ENCODE results near the gene CNR1.
"Not testable (repeated sequence)": the region's sequence is repeated elsewhere in the genome, so short reads cannot be mapped to it uniquely, and the experiment has no call there.

CNR1 gene

DNA sequence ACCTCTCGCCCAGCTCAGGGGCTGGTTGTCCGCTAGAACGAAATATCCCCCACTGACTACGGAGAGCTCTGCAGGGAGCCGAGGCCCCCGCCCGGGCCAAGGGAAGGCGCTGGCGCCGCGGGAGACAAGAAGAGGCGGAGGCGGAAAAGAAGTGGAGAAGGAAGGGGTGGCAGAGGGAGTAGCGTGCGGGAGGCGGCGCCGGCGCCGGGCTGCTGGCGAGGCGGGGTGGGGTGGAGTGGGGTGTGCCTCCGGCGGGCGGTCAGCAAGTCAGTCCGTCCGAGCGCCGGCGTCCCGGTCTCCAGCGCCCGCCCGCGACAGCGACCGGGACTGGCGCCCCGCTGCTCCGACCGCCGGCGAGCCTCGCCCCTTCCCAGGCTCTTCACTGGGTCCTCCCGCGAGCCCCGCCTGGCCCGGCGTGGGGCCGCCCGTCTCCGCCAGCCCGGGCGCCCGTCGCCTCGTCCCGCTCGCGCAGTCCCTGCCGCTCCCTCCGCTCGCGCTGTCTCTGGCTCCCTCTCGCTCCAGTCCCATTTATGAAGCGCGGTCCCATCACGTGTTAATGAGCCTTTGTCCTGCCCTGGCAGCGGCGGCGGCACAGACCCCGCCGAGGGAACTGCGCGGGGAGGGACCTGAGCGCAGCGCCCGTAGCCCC lies at the start of gene CNR1:
Gene CNR1, minus strand, starts transcription at position 504 of the 649 bp plus-strand sequence. CDS start 21,073 bp downstream, outside the sequence.
- peak; percentile 39 for DNase-seq (ENCODE audit: low spot score)

GRCh38 chr6:88211446-88211845 lies 45.3 kb upstream of the CNR1 start:
- DNase-seq (ENCODE audit: low spot score): no peak

GRCh38 chr6:88209301-88209700 lies 43.2 kb upstream of the CNR1 start:
- no peak for DNase-seq (ENCODE audit: low spot score)

- DNase-seq (ENCODE audit: low spot score): no peak
Observed at GRCh38 chr6:88208726-88209125, 42.6 kb upstream of the CNR1 start.

- DNase-seq (ENCODE audit: low spot score): not testable (repeated sequence)
Observed at GRCh38 chr6:88201734-88202133, 35.6 kb upstream of the CNR1 start.

- DNase-seq (ENCODE audit: low spot score): no peak
Observed at GRCh38 chr6:88184921-88185320, 18.8 kb upstream of the CNR1 start.

DNA sequence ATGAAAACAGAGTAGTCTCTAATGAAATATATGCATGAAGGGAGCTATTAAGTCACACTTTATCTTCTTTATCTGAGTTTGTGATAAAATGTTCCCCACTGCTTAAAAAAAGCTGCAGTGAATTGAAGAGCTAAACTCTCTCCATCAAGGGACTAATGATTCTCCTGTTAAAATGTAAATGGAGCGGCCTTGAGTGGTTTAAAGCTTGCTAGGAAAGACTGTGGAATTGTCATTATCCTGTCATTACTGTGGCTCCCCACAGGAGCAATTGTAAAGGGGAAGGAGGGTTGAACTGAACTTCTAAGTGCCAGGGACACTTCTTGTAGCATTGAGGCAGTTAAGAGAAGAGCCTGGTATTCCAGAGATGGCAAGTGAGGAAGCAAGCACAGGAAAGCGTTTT lies 17.3 kb upstream of the CNR1 start:
- no peak for DNase-seq (ENCODE audit: low spot score)

DNA sequence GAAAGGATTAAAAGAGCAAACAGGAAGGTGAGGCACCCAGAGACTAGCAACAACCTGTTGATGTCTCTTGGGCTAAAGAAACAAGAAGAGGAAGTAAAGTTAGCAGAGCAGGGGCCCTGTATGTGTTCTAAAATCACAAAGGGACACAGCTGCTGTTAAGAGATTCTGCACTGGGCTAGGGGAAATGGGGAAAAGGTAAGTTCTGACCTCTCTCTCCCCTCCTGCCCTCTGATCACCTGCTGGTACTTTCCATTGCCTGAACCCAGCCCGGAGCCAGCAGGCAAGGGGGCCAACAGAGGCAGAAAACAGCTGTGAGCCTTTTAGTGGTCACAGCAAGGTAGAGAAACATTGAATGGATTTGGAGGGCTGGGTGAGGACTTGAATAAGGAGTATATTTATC lies 13.5 kb upstream of the CNR1 start:
- no peak for DNase-seq (ENCODE audit: low spot score)

DNA sequence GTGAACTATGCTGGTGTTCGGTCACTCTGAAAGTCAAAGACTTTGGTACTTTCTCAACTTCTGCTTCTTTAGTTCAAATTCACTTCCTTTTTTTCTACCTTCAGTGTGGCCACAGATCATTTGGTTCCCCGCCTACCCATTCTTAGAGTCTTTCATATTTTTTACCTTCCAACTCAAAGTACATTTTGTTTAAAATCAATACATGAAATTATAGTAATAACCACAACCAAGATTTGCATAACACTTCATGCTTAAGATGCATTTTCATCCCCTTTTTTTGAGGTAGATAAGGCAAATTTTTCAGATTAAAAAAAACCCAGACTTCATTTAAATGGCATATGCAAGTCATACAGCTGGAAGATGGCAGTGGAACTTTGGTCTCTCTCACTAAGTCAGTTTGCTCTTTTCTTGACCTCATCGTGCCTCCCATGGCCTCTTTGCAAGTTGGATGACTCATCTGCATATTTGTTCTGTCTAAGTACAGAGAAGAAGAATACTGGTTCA lies 11.9 kb upstream of the CNR1 start:
- no peak for DNase-seq (ENCODE audit: low spot score)

DNA sequence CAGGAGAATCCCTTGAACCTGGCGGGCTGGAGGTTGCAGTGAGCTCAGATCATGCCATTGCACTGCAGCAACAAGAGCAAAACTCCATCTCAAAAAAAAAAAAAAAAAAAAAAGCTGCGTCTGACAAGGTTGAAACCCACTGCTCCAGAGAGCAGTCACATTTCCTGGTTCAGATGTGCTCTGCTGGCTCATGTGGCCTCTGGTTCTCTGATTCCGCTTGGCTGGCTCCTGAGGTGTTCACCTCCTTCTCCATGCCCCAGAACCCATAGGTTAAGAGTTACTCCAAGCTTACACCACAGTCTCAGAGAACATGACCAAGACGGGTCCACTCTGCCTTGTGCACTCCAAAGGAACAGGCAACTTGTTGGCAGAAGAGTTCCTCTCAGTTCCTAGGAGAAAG lies 8.8 kb upstream of the CNR1 start:
- no peak for DNase-seq (ENCODE audit: low spot score)

GRCh38 chr6:88171312-88171711 lies 5.2 kb upstream of the CNR1 start:
- no peak for DNase-seq (ENCODE audit: low spot score)

GRCh38 chr6:88168362-88168761 lies 2.2 kb upstream of the CNR1 start:
- DNase-seq (ENCODE audit: low spot score): no peak

- no peak for DNase-seq (ENCODE audit: low spot score)
Observed at GRCh38 chr6:88167352-88167937, 1.3 kb upstream of the CNR1 start.

DNA sequence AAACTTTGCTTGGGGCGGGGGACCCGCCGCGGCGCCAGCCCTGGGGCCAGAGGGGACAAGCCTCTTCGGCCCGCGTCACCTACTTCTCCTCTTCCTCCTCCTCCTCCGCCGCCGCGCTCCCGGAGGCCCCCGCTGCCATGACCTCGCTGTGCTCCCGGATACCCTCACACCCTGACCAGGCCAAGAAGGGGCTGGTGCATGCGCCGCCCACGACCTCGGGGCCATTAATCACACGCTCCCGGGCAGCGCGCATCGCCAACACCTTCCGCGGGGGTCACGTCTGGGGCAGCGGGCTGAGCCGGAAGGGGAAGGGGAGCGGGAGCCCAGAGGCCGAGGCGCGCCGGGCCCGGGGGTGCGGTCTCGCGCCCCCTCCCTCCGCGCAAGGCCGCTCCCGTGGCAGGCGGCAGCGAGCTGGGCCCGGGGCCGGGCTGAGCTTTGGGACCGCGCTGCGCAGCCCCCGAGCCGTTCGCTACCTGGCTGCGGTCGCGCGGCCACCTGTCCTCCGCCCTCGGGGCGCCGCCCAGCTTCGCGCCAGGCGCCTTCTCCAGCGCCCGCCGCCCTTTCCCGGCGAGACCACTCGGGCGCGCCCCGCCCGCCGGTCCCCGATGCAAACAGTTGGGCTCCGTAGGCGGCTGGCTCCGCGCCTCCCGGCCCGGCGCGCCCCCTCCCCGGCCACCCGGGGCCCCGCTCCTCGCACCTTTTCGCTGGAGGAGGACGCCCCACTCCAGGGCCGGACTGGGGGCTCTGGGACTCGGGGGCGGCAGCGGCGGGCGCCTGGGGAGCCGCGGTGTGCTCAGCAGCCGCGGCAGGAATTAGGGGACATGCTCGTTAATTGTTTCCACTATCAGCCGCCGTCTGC lies 575 bp upstream of the CNR1 start:
- DNase-seq (ENCODE audit: low spot score): no peak

DNA sequence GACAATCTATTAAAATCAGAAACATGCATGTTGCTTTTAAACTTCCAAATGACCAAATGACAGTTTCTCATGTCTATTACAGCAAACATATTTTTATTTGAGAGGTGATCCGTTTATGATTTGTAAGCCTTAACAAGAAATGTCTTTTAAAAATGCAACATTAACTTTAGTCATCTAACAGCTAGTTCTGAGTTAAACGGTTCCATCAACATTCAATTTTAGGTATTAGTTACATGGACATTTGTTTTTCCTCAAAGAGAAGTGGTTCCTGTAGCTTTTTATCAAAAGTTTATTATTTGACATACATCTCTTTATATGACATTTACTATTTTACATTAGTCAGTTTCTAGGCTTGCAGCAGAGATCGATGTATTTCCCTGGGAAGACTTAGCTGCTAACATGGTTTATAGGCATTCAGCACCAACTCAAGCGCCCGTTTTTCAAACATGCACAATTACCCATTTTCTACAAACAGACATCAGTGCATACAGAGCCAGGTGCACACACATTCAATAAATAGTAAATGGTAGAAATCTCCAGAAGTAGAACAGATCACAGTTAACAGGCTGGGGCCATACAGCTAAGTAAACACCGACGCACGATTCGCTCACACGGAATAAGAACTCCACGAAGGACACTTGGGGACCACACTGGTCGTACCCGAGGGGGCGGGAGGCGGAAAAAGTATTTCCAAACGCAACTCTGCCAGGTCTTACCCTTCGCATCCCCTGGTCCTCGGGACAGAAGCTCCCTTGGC lies 882 bp downstream of the CNR1 start:
- no peak for DNase-seq (ENCODE audit: low spot score)

- DNase-seq (ENCODE audit: low spot score): no peak
Observed at GRCh38 chr6:88164061-88164460, 2.1 kb downstream of the CNR1 start.

- no peak for DNase-seq (ENCODE audit: low spot score)
Observed at GRCh38 chr6:88163616-88164015, 2.5 kb downstream of the CNR1 start.

DNA sequence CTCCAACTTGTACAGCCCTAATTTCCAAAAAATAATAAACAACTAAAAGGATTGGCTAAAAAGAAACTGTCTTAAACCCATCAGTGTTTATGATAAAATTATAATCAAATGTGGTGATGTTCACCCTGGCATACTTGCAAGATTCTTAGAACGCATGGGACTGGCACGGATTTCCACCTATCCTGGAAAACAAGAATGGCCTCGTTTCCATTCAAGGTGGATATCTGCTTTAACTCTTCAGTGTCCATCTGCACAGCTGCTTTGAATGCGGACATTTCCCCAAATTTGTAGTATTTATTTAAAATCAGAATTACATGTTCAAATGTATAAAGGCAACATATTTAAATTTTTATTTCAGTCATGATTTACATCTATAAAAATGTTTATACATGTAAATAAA lies 4.2 kb downstream of the CNR1 start:
- DNase-seq (ENCODE audit: low spot score): no peak

GRCh38 chr6:88157106-88157505 lies 9.0 kb downstream of the CNR1 start:
- DNase-seq (ENCODE audit: low spot score): no peak

- no peak for DNase-seq (ENCODE audit: low spot score)
Observed at GRCh38 chr6:88145298-88145963, 20.7 kb downstream of the CNR1 start.

DNA sequence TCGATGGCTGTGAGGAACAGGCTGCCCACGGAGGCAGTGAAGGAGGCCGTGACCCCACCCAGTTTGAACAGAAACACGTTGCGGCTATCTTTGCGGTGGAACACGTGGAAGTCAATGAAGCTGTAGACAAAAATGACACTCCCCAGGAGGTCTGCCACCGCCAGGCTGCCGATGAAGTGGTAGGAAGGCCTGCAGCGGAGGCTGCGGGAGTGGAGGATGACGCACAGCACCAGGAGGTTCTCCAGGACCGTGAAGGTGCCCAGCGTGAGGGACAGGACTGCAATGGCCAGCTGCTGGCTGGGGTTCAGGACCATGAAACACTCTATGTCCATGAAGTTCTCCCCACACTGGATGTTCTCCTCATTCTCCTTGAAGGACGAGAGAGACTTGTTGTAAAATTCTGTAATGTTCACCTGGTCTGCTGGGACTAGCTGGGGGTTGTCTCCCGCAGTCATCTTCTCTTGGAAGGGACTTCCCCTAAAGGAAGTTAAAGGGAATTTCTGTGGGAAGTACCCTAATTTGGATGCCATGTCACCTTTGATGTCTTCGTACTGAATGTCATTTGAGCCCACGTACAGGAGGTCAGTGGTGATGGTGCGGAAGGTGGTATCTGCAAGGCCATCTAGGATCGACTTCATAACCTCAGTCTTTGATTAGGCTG lies 21.4 kb downstream of the CNR1 start:
- no peak for DNase-seq (ENCODE audit: low spot score)
